Measurements from ENCODE around the gene DNAJA3. TPM values are rescaled to one million over a fixed set of nuclear protein-coding genes. Genes with fewer than 3 reads are reported as not detected.

The DNAJA3 gene
- total RNA-seq, 1 donor from 2014 or later = 71.2 TPM

GRCh38 chr16:4378999-4379690 lies 46.5 kb upstream of the DNAJA3 start:
- H3K27me3 ChIP-seq (ENCODE audit: control insufficient read depth, insufficient read depth, low read length) = no peaks in the 10 kb centered on the region
- no peak overlapping the region for H3K4me3 ChIP-seq (ENCODE audit: low read depth, low read length)
- H3K36me3 ChIP-seq (ENCODE audit: control insufficient read depth, insufficient read depth, low read length) = peaks cover 3% of the 10 kb centered on the region
- no peak for DNase-seq (ENCODE audit: low read depth)
- TF ChIP-seq, protein P1, sequence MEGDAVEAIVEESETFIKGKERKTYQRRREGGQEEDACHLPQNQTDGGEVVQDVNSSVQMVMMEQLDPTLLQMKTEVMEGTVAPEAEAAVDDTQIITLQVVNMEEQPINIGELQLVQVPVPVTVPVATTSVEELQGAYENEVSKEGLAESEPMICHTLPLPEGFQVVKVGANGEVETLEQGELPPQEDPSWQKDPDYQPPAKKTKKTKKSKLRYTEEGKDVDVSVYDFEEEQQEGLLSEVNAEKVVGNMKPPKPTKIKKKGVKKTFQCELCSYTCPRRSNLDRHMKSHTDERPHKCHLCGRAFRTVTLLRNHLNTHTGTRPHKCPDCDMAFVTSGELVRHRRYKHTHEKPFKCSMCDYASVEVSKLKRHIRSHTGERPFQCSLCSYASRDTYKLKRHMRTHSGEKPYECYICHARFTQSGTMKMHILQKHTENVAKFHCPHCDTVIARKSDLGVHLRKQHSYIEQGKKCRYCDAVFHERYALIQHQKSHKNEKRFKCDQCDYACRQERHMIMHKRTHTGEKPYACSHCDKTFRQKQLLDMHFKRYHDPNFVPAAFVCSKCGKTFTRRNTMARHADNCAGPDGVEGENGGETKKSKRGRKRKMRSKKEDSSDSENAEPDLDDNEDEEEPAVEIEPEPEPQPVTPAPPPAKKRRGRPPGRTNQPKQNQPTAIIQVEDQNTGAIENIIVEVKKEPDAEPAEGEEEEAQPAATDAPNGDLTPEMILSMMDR (IDR thresholded peaks at IDR 0.05; ENCODE audit: insufficient read depth, low read length, poor library complexity, severe bottlenecking) = no peak

DNA sequence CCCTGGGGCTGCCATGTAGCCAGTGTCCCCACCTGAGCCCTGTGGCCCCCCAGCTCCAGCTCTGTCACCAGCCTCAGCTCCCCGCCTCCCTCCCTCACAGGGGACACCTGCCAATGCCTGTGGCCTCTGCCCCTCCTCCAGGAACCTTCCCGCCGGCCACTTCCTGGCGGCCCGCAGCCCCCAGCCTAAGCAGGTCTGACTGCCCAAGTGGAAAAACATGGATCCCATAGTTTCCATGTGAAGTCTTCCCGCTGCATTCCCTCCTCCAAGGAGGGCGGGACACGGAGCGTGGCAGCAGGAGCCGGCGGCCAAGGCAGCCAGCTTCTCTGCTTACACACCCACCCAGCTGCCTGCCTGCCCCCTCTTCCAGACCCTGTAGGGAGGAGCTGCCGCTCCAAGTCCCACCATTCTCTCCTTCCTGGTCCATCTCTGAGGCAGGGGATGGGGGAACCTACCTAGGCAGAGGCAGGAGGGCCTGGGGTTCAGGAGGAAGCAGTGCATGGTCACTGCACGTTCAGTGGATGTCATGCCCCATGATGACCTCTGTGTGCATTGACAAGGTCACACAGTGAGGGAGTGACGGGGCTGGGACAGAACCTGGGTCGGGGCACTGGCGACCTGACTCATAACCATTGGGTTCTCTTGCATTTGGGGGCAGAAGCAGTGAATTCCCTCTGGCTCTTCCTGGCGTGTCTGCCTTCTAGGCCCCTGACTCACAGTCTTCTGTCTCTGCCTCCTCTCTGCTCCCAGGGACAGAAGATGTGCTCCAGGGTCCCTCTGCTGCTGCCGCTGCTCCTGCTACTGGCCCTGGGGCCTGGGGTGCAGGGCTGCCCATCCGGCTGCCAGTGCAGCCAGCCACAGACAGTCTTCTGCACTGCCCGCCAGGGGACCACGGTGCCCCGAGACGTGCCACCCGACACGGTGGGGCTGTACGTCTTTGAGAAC lies 45.3 kb upstream of the DNAJA3 start:
- Histone ChIP-seq H3K27me3 (ENCODE audit: control insufficient read depth, insufficient read depth, low read length) (no peaks in the 10 kb centered on the region), H3K36me3 (ENCODE audit: control insufficient read depth, insufficient read depth, low read length) (peaks cover 3% of the 10 kb centered on the region), H3K4me3 (ENCODE audit: low read depth, low read length) (no peak overlapping the region)
- TF ChIP-seq, protein P1 (IDR thresholded peaks at IDR 0.05; ENCODE audit: insufficient read depth, low read length, poor library complexity, severe bottlenecking) = no peak
- no peak for DNase-seq (ENCODE audit: low read depth)

DNA sequence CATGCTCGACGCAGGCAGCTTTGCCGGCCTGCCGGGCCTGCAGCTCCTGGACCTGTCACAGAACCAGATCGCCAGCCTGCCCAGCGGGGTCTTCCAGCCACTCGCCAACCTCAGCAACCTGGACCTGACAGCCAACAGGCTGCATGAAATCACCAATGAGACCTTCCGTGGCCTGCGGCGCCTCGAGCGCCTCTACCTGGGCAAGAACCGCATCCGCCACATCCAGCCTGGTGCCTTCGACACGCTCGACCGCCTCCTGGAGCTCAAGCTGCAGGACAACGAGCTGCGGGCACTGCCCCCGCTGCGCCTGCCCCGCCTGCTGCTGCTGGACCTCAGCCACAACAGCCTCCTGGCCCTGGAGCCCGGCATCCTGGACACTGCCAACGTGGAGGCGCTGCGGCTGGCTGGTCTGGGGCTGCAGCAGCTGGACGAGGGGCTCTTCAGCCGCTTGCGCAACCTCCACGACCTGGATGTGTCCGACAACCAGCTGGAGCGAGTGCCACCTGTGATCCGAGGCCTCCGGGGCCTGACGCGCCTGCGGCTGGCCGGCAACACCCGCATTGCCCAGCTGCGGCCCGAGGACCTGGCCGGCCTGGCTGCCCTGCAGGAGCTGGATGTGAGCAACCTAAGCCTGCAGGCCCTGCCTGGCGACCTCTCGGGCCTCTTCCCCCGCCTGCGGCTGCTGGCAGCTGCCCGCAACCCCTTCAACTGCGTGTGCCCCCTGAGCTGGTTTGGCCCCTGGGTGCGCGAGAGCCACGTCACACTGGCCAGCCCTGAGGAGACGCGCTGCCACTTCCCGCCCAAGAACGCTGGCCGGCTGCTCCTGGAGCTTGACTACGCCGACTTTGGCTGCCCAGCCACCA lies 44.4 kb upstream of the DNAJA3 start:
- DNase-seq (ENCODE audit: low read depth) = no peak
- H3K27me3 ChIP-seq (ENCODE audit: control insufficient read depth, insufficient read depth, low read length) = no peaks in the 10 kb centered on the region
- H3K36me3 ChIP-seq (ENCODE audit: control insufficient read depth, insufficient read depth, low read length) = peaks cover 3% of the 10 kb centered on the region
- TF ChIP-seq, protein P1 (IDR thresholded peaks at IDR 0.05; ENCODE audit: insufficient read depth, low read length, poor library complexity, severe bottlenecking) = no peak
- H3K4me3 ChIP-seq (ENCODE audit: low read depth, low read length) = no peak overlapping the region

- TF ChIP-seq, protein P1 (IDR thresholded peaks at IDR 0.05; ENCODE audit: insufficient read depth, low read length, poor library complexity, severe bottlenecking) = no peak
- no peak for DNase-seq (ENCODE audit: low read depth)
- Histone ChIP-seq H3K36me3 (ENCODE audit: control insufficient read depth, insufficient read depth, low read length) (peaks cover 3% of the 10 kb centered on the region), H3K4me3 (ENCODE audit: low read depth, low read length) (no peak overlapping the region), H3K27me3 (ENCODE audit: control insufficient read depth, insufficient read depth, low read length) (no peaks in the 10 kb centered on the region)
Measured at GRCh38 chr16:4381935-4382794, 43.5 kb upstream of the DNAJA3 start.

GRCh38 chr16:4382795-4383357 lies 42.8 kb upstream of the DNAJA3 start:
- Histone ChIP-seq H3K36me3 (ENCODE audit: control insufficient read depth, insufficient read depth, low read length) (peaks cover 3% of the 10 kb centered on the region), H3K4me3 (ENCODE audit: low read depth, low read length) (no peak overlapping the region), H3K27me3 (ENCODE audit: control insufficient read depth, insufficient read depth, low read length) (no peaks in the 10 kb centered on the region)
- DNase-seq (ENCODE audit: low read depth) = no peak
- TF ChIP-seq, protein P1 (IDR thresholded peaks at IDR 0.05; ENCODE audit: insufficient read depth, low read length, poor library complexity, severe bottlenecking) = no peak

Measured in kidney epithelial cell (primary cell).